GM21619 (cell line): ENCODE results near the gene HS3ST2.
"Not testable (repeated sequence)": the region's sequence is repeated elsewhere in the genome, so short reads cannot be mapped to it uniquely, and the experiment has no call there.

ENCODE experiments used
- ATAC-seq: cut with Tn5 transposase; IDR thresholded peaks from one replicate; pipeline ENCODE4 v1.9.1; 2021; ENCODE audit not compliant: unreplicated experiment

The HS3ST2 gene

DNA sequence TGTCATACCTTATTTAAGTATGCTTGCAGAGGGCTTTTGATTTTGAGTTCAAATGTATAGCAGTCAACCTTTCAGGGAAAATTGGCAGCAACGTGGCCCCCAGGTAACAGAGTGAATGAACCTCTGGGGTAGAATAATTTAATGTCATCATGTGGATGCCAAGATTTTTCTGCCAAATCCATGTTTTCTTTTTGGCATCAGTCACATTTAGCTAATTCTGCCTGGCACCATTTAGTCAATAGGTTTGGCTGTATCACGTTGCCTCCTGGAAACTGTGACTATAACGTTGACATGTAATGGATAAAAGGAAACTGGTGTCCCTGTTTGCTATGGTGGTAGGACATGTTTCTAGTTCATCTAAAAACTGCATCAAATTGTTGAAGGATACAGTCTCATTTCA is 115.5 kb downstream of the HS3ST2 start:
- no peak for ATAC-seq

DNA sequence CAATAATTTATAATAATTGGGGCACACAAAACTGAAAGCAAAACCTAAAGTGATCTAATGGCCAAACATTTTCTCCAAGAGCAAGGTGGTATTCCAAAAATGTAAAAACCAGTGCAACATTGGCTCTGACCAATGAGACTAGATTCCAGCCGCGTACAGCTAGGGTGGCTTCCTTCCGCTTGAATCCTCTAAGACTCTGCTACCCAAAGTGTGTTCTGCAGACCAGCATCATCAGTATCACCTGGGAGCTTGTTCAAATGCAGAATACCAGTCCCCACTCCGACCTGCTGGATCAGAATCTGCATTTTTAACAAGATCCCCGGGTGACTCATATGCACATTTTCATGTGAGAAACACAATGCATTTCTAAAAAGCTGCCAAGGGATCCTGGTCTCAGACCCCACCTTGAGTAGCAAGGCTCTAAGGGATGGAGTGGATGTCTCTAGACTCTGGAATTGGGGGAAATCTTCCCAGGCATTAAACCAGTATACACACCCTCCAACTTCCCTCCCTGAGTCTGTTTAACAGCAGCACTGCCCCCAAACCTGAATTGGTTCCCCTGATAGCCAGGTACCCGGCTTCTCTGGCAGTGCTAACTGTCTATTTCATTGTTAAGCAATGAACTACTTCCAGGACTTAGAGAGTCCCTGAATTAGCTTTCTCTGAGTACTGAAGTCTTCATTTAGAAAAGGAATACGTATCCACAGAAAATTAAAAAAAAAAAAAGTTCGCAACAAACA is 118.2 kb downstream of the HS3ST2 start:
- ATAC-seq = no peak

DNA sequence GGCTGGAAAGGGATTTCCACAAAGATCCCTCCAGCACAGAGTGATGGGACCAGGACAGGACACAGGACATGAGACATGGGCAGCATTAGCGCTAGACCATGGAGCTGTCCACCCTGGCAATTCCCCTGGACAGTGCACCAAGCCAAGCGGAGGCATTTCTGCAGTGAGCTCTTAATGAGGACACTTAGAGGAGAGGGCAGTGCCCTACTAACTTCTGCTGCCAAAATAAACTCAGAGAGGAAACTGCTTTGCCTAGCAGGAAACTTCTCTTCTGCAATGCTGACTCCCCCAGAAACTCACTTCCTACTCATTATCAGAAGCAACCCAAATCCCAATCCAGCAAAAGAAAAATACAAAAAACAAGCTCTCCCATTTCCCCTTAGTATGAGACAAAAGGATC is 119.2 kb downstream of the HS3ST2 start:
- no peak for ATAC-seq

DNA sequence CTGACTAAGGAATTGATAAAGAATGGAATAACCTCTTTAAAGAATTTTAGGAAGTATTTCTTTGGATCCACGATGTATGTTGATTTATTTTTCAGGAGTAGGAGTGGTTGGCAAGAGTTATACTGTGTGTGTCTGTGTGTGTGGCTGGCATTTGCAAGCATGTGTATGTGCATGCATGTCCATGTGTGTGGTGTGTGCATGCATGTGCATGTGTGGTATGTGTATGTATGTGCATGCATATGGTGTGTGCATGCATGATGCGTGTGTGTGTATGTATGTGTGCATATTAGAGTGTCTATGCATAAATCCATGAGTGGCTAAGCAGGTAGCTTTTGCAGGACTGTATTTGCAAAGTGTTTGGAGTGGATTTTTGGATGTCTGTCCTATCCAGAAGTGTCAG is 120.8 kb downstream of the HS3ST2 start:
- no peak for ATAC-seq

DNA sequence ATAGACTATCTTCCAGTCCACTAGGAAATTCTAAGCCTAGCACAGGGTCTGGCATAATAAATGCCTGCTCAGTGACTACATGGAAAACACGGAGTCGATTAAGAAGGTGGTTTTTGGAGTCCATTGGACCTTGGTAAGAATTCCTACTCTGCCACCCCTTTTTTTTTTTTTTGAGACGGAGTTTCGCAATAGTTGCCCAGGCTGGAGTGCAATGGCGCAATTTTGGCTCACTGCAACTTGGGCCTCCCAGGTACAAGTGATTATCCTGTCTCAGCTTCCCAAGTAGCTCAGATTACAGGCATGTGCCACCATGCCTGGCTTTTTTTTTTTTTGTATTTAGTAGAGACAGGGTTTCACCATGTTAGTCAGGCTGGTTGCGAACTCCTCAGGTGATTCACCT is 123.2 kb downstream of the HS3ST2 start:
- no peak for ATAC-seq

DNA sequence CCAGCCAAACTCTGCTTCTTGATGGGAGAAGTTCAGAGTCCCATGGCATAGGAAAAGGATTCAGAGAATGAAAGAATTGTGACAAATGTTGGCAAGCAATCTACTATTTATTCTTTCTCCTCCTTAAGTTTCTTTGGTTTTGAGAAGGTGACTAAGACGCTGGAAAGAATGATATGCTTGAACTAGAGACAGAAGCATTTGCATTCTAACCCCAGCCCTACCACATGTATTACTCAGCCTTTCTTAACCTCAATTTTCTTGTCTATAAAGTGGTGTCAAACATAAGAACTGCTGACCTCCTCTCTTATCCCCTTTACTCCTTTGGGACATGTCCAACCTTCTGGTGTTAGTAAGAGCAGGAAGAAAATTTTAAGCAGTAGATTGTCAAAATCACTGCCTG is 124.7 kb downstream of the HS3ST2 start:
- ATAC-seq = no peak

DNA sequence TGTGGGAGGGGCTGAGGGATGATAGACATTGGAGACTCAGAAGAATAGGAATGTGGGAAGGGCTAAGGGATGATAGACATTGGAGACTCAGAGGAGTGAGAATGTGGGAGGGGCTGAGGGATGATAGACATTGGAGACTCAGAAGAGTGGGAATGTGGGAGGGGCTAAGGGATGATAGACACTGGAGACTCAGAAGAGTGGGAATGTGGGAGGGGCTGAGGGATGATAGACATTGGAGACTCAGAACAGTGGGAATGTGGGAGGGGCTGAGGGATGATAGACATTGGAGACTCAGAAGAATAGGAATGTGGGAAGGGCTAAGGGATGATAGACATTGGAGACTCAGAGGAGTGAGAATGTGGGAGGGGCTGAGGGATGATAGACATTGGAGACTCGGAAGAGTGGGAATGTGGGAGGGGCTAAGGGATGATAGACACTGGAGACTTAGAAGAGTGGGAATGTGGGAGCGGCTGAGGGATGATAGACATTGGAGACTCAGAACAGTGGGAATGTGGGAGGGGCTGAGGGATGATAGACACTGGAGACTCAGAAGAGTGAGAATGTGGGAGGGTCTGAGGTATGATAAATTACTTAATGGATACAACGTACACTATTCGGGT is 125.9 kb downstream of the HS3ST2 start:
- ATAC-seq = not testable (repeated sequence)

DNA sequence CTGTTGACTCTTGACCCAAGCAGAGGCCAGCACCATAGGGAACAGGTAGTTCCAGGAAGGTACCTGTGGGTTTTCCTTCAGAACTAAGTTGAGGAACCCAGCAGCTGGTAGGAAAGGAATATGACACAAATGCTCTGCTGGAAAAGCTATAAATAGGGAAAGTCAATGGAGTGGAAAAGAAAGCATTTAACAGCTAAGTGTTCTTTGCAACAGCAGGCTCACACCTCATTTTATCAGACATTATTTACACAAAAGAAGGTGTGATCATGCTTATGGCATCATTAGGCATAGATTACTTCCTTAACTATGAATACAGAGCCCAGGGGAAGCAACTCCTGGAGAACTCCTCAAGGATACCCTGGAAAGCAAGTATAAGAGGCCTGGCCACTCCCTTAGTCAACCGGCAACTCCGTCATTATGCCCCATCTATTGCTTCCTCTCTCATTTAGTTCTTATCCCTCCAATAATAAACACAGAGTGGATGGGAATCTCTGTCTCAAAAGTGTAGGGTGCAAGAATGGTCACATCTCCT is 128.1 kb downstream of the HS3ST2 start:
- no peak for ATAC-seq

DNA sequence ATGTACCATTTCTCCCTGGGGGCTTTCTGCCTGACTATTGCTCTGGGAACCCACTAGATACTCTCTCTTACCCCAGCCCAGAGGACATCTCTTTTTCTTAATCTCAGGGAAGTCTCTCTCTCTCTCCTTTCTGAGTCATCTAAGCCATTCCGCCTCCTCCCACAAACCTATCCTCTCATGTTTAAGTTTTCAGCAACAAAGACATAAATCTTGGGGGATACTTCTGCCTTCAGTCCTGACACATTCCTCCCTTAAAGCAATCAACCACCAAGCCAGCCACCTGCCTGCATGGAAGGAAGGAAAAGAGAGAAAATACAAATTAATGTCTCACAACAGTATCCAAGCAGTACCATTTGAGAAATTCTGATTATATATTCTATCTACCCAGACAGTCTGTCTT is 128.8 kb downstream of the HS3ST2 start:
- no peak for ATAC-seq

DNA sequence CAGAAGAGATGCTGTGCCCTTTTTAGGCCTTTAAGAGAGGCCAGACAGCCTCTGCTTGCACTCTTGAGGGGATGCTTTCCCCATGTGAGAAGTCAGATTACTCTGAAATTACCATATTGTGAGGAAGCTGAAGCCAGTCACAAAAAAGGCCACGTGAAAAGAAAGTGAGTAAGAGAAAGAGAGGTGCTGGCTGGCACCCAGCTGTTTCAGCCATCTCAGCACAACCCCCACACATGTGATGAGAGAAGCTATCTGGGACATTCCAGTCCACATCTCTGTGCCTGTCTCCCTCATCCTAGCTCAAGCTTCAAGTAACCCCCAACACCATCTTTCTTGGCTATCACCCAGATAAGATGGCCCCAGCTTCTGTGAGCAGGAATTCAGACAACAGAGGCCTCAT is 131.4 kb downstream of the HS3ST2 start:
- no peak for ATAC-seq

DNA sequence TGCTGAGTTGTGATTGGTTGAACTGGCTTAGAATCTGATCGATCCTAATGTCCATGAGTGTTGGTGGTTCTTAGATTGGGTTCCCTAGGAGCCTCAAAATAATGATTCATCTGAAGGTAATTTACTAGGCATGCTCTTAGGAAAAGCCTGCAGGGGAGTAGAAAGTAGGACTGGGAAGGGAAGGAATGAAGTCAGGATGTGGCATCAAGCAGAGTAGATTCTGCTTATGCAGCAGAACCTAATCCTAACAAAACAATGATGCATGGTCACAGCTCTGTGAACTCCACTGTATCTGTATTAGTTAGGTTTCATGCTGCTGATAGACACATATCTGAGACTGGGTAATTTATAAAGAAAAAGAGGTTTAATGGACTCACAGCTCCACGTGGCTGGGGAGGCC is 132.5 kb downstream of the HS3ST2 start:
- ATAC-seq = no peak

DNA sequence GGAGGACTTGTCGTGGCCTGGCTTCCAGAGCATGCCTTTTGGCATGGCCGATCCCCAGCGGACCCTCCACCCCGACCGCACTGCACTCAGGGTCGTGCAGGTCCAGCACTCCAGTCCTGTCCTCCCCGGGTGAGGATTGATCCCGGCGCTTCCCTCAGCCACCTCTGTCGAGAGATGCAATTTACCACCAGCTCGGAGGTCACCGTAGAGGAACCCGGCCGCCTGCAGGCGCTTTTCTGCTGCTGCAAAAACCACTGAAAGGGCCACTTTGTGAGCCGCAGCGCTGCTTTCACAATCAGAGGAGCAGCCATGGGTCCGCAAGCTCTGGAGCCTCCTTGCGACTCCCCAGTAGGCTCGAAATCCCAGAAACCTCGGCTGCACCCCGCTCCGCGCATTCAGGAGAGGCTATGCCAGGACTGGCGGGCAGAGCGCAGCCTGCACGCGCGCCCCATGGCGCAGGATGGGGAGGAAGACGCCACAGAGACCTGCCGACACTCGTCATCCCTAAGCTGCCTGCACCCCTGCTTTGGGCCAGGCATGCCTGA is 134.2 kb downstream of the HS3ST2 start:
- no peak for ATAC-seq

DNA sequence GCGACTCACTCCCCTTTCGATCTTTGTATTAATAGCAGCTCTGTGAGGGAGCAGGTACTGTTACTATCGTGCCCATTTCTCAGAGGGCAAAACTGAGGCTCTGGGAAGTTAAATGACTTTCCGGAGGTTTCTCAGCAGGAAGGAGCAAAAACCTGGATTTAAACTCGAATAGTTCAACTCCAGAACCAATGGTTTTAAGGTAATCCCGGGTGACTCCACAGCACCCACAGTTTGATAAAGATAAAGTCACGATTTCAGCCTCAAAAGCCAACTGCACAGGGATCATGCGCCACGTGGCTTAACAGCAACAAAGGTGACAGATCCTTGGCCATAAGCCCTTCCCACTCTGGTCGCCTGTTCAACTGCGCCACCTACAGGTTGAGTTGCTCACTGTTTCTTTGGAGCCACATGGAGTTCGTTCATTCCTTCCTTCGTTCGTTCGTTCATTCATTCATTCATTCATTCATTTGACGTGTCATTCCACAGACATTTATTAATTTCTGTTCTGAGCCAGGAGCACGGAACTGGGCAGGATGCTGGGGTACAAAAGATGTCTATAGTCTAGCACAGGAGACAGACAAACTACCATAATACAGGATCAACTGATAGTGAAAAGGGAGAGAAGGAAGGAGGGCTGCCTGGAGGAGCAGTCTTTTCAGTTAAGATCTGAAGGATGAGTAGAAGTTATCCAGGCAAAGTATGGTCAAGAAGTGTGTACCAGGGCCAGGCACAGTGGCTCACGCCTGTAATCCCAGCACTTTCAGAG is 134.8 kb downstream of the HS3ST2 start:
- ATAC-seq = no peak

DNA sequence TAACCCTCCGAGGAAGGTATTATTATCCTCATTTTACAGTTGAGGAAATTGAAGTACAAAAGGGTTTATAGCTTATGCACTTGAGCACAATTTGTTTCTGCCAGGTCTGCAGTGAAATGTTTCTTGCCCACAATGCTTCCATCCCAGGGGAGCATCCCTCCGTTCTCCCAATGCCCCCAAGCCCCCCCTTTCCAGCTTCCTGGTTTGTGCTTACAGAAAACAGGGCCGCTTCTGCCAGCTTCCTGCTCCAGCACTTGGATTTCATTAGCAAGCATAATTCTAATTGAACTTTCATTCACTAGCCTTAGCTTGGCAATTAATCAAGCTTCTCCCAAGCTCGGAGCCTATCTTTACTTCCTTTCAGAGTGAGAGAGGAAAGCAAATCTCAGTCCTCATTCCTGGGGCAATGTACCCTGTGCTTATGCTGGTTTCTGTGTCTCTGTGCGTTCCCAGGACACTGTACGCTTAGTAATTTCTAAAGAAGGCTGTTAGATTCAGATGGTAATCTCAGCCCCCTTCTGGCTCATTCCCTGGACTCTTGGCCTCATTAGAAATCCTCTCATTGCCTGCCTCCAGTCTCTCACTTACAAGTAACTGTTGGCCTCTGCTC is 141.6 kb downstream of the HS3ST2 start:
- ATAC-seq = no peak

DNA sequence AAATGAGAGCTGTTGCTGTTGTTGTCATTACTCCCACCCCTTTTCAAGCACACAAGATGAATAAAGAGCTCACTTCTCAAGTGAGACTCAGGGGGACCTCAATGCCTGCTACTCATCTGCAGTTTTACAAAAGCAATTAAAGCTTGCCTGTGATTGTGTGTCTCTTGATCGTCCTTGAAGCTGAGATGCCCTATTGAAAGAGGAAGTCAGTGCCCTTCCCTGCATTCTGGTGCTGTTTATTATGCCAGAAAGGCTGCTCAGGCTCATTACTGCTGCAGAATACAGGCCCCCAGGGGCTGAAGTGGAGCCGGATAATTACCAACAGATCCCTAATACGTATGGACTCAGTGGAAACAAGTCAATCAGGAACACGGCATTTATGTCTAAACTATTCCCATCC is 147.2 kb downstream of the HS3ST2 start:
- ATAC-seq = no peak

DNA sequence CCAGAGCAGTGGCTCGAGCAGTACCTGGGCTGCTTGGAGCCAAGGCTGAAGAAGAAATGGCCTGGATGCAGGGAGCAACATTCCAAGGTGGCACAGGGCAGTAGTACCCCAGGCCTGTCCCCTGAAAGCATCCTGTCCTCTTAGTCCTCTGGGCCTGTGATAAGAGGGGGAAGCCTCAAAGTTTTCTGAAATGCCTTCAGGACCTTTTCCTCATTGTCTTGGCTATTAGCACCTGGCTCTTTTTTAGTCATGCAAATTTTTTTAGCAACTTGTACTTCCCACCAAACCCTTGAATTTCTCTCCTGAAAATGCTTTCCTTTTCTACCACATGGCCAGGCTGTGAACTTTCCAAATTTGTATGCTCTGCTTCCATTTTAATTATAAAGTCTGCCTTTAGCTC is 148.9 kb downstream of the HS3ST2 start:
- no peak for ATAC-seq
